Fibroblast of skin of right biceps (primary cell): ENCODE data around the gene NME4.
A peak's percentile ranks its signal among the peaks of the same experiment; 100 is the strongest.

ENCODE experiments used
- DNase-seq: peaks from one replicate; pipeline ENCODE4 v3.0.0-alpha.2; 2013

Gene NME4

GRCh38 chr16:363766-364490 lies 33.1 kb upstream of the NME4 start:
- DNase-seq, result no peak

GRCh38 chr16:364595-365491 lies 32.2 kb upstream of the NME4 start:
- DNase-seq, result no peak

- DNase-seq, result no peak
Observed at GRCh38 chr16:366476-366875, 30.5 kb upstream of the NME4 start.

- DNase-seq, result no peak
Observed at GRCh38 chr16:367333-367903, 29.6 kb upstream of the NME4 start.

- no peak for DNase-seq
Observed at GRCh38 chr16:368388-369158, 28.4 kb upstream of the NME4 start.

GRCh38 chr16:369275-369865 lies 27.6 kb upstream of the NME4 start:
- DNase-seq, result no peak

GRCh38 chr16:369866-370436 lies 27.0 kb upstream of the NME4 start:
- no peak for DNase-seq

- peak; percentile 95 for DNase-seq
Observed at GRCh38 chr16:370443-370842, 26.6 kb upstream of the NME4 start, which contains the start of gene MRPL28. MRPL28 (minus strand) TSS chr16:370538; CDS start chr16:370218, 320 bp downstream.

GRCh38 chr16:370979-371514 lies 26.0 kb upstream of the NME4 start:
- no peak for DNase-seq

GRCh38 chr16:371515-372301 lies 25.3 kb upstream of the NME4 start:
- no peak for DNase-seq

- no peak for DNase-seq
Observed at GRCh38 chr16:372302-372983, 24.6 kb upstream of the NME4 start.

- no peak for DNase-seq
Observed at GRCh38 chr16:373020-373598, 23.9 kb upstream of the NME4 start.

GRCh38 chr16:373848-374615 lies 23.0 kb upstream of the NME4 start:
- DNase-seq, result no peak

- no peak for DNase-seq
Observed at GRCh38 chr16:374616-374926, 22.4 kb upstream of the NME4 start.

GRCh38 chr16:375212-375611 lies 21.8 kb upstream of the NME4 start:
- no peak for DNase-seq

GRCh38 chr16:375927-376816 lies 20.8 kb upstream of the NME4 start:
- no peak for DNase-seq

GRCh38 chr16:376817-377418 lies 20.1 kb upstream of the NME4 start:
- no peak for DNase-seq

GRCh38 chr16:377419-377951 lies 19.5 kb upstream of the NME4 start:
- DNase-seq, result no peak
